Breast epithelium (tissue), 4 donors: ENCODE measurements around the gene PTOV1. TPM values are rescaled to one million over a fixed set of nuclear protein-coding genes. Genes with fewer than 3 reads are reported as not detected.

ENCODE experiments used
- DNase-seq, 2 donors: peaks; one replicate each; pipeline ENCODE4 v3.0.0-alpha.2; 2019; ENCODE audit warnings: low spot score in 2 of 2
- H3K27ac ChIP-seq, 2 donors: fragments of 200-600 bp; sonication (generic) in 1 of 2; one replicate each; pipeline ENCODE4 v1.5.1; 2016 to 2019; ENCODE audit warnings: mild to moderate bottlenecking in 1 of 2
- H3K27me3 ChIP-seq, 2 donors: fragments of 200-600 bp; sonication (generic) in 1 of 2; one replicate each; pipeline versions ENCODE4 v1.5.1 to v1.6.0; 2017 to 2019; ENCODE audit warnings: control low read depth in 1 of 2, mild to moderate bottlenecking in 1 of 2
- H3K36me3 ChIP-seq: fragments of 200-600 bp; one replicate; pipeline ENCODE4 v1.5.1; 2019
- H3K4me1 ChIP-seq, 2 donors: fragments of 200-600 bp; sonication (generic); one replicate each; pipeline ENCODE4 v1.5.1; 2016 to 2019; ENCODE audit warnings: control low read depth in 1 of 2
- H3K4me3 ChIP-seq, 3 donors: fragments of 200-600 bp; sonication (generic); 1 replicate in 2 of 3; 2 replicates in 1 of 3; pipeline ENCODE4 v1.5.1; 2016 to 2019; ENCODE audit warnings: mild to moderate bottlenecking in 3 of 3, moderate library complexity in 2 of 3
- H3K9me3 ChIP-seq, 2 donors: fragments of 200-600 bp; sonication (generic) in 1 of 2; one replicate each; pipeline ENCODE4 v1.5.1; 2016 to 2019; ENCODE audit warnings: control low read depth in 1 of 2
- POLR2A ChIP-seq: fragments of 450-650 bp; IDR thresholded peaks from one replicate; pipeline ENCODE4 v1.6.1; 2016; ENCODE audit warnings: antibody characterized with exemption, mild to moderate bottlenecking, moderate library complexity
- POLR2AphosphoS5 ChIP-seq, 3 donors: sonication (generic); formaldehyde crosslinking; IDR thresholded peaks; one replicate each; pipeline ENCODE4 v1.6.1; 2017; ENCODE audit warnings: antibody characterized with exemption in 3 of 3
- intact Hi-C: fragments of 100-400 bp; cut with DNase I; formaldehyde crosslinking; loops from one replicate; pipeline ENCODE4 v1.15.1; 2023; ENCODE audit warnings: low total_unique reads
- total RNA-seq, 3 donors: library from RNA; depleted of rRNA; stranded (reverse); fragments of >200 nt; gene quantifications; one replicate each; pipeline ENCODE4 v1.1.0, GENCODE V29; 2016
- TF ChIP-seq, protein P1 (sequence below), 3 donors: fragments of 450-650 bp; IDR thresholded peaks; one replicate each; pipeline ENCODE4 v1.5.1; 2016 to 2017; ENCODE audit warnings: antibody characterized with exemption in 3 of 3, mild to moderate bottlenecking in 3 of 3, moderate library complexity in 3 of 3

Gene PTOV1
- total RNA-seq, 3 donors from 2014 or later: 45.1 to 95.0 (median 90.3) TPM

DNA sequence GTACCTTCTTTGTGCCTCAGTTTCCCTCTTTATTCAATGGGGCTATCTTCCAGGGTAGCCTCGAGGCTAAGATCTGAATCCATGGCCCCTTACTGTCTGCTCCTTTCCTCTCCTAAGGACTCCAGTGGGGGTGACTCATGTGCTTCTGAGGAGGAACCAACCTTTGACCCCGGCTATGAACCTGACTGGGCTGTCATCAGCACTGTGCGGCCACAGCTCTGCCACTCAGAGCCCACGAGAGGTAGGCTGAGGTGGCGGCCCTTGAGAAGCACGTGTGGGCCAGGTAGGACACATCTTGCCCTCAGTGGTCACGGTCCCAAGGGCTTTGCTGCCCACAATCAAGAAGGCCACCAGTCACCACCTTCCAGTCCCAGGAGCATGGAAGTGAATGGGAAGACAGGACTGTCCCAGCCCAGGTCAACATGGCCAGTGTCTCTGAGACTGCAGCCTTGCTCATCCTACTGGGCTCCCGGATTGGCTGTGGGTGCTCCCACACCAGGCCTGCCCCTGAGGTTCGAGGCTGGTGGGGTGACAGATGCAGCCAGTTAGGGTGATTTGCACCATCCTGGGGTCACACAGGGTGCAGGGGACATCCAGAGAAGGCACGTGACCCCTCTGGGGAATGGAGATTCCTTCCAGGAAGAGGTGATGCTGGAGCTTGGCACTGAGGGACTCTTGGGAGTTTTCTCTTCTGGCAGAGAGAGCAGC is 29.4 kb downstream of the PTOV1 start:
- TF ChIP-seq POLR2A (no peak), POLR2AphosphoS5 (IDR thresholded peaks at IDR 0.05) (no peak)
- TF ChIP-seq, protein P1, sequence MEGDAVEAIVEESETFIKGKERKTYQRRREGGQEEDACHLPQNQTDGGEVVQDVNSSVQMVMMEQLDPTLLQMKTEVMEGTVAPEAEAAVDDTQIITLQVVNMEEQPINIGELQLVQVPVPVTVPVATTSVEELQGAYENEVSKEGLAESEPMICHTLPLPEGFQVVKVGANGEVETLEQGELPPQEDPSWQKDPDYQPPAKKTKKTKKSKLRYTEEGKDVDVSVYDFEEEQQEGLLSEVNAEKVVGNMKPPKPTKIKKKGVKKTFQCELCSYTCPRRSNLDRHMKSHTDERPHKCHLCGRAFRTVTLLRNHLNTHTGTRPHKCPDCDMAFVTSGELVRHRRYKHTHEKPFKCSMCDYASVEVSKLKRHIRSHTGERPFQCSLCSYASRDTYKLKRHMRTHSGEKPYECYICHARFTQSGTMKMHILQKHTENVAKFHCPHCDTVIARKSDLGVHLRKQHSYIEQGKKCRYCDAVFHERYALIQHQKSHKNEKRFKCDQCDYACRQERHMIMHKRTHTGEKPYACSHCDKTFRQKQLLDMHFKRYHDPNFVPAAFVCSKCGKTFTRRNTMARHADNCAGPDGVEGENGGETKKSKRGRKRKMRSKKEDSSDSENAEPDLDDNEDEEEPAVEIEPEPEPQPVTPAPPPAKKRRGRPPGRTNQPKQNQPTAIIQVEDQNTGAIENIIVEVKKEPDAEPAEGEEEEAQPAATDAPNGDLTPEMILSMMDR (IDR thresholded peaks at IDR 0.05): no peak
- H3K36me3 ChIP-seq: peaks cover 14% of the 10 kb centered on the region

DNA sequence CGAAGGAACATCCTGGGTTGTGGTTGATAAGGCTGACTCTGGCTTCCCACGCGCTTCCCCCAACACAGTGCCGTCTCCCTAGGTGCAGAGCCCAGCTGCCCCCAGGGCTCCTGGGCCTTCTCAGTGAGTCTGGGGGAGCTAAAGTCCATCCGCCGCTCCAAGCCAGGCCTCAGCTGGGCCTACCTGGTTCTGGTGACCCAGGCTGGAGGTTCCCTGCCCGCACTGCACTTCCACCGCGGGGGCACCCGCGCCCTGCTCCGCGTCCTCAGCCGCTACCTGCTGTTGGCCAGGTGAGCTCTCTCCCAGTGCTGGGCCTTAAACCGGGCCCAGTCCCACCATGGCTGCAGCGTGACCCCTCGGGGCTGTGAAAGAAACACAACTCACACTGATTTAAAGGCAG is 30.2 kb downstream of the PTOV1 start:
- H3K4me1 ChIP-seq: no peaks in the 10 kb centered on the region
- H3K27me3 ChIP-seq: no peaks in the 10 kb centered on the region
- H3K36me3 ChIP-seq: peaks cover 14% of the 10 kb centered on the region
- intact Hi-C loops: no loop called here
- peaks cover 0 to 6% of the 10 kb centered on the region in 2 donors for H3K9me3 ChIP-seq
- DNase-seq: no peak
- no peak overlapping the region for H3K27ac ChIP-seq
- H3K4me3 ChIP-seq: no peak overlapping the region
- no peak for TF ChIP-seq POLR2A

More for the DNA sequence above, 29.4 kb downstream of the PTOV1 start:
- intact Hi-C loops: no loop called here
- Histone ChIP-seq H3K4me1 (peaks cover 3 to 6% of the 10 kb centered on the region in 2 donors), H3K27ac (no peak overlapping the region), H3K27me3 (no peaks in the 10 kb centered on the region), H3K4me3 (no peak overlapping the region), H3K9me3 (peaks cover 0 to 6% of the 10 kb centered on the region in 2 donors)
- DNase-seq: no peak

DNA sequence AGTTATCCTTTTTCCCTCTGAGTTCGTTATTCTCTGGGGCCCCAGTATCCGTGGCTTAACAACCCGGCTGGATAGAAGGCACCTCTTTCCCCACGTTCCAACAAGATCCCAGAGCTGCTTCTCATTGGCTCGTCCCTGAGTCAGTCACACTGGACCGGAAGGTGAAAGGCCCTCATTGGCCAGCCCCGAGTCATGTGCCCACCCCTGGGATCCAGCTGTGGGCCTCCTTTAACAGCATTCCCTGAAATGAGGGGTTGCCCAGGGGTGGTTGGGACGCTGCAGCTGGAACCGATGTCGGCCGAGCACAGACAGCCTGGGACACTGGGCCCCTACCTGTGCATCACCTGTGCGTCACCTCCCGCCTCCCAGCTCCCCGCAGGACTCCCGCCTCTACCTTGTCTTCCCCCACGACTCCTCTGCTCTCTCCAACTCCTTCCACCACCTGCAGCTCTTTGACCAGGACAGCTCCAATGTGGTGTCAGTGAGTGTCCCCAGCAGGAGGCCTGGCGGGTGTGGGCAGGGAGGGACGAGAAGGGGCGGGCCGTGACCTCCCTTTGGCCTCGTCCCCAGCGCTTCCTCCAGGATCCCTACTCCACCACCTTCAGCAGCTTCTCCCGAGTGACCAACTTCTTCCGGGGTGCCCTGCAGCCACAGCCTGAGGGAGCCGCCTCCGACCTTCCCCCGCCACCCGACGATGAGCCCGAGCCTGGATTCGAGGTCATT is 30.9 kb downstream of the PTOV1 start:
- TF ChIP-seq, protein P1 (IDR thresholded peaks at IDR 0.05): no peak
- TF ChIP-seq POLR2A: no peak
- TF ChIP-seq POLR2AphosphoS5 (IDR thresholded peaks at IDR 0.05): no peak
- peaks cover 0 to 6% of the 10 kb centered on the region in 2 donors for H3K9me3 ChIP-seq
- no peaks in the 10 kb centered on the region for H3K27me3 ChIP-seq
- DNase-seq: no peak
- H3K4me3 ChIP-seq: no peak overlapping the region
- peaks cover 14% of the 10 kb centered on the region for H3K36me3 ChIP-seq
- H3K27ac ChIP-seq: no peak overlapping the region
- intact Hi-C loops: no loop called here
- no peaks in the 10 kb centered on the region for H3K4me1 ChIP-seq

DNA sequence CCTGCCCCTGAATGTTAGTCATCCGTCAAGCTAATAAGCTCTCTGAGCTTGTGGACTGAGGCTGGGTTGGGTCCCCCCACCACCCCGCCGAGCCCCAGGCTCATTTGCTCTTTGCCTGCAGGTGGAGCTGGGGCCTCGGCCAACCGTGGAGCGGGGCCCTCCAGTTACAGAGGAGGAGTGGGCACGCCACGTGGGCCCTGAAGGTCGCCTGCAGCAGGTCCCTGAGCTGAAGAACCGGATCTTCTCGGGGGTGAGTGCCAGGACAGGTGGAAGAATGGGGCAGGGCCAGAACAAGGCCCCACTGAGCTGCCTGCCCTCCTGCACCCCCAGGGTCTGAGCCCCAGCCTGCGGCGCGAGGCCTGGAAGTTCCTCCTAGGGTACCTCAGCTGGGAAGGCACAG is 31.7 kb downstream of the PTOV1 start:
- Histone ChIP-seq H3K27me3 (no peaks in the 10 kb centered on the region), H3K9me3 (peaks cover 0 to 6% of the 10 kb centered on the region in 2 donors), H3K4me1 (no peaks in the 10 kb centered on the region), H3K27ac (no peak overlapping the region), H3K4me3 (no peak overlapping the region), H3K36me3 (peaks cover 14% of the 10 kb centered on the region)
- no peak for TF ChIP-seq POLR2AphosphoS5 (IDR thresholded peaks at IDR 0.05)
- TF ChIP-seq, protein P1 (IDR thresholded peaks at IDR 0.05): no peak
- no peak for TF ChIP-seq POLR2A
- no peak for DNase-seq
- intact Hi-C loops: no loop called here

DNA sequence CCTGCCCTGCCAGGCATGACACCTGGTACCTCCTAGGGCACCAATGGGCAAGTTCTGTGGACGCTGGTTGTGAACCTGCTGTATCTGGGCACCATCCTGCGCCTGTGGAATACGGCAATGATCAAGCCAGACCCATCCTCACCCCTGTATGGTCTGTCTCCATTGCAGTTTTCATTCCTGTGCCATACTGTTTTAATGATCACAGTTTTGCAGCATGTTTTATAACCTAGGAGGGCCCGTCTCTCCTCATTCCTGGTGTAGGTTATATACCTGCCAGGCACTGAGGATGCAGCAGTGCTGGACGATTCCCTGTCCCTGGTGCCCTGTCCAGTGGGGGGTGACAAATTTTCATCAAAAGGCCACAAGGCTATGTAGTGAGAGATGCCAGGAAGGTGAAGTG is 32.1 kb downstream of the PTOV1 start:
- TF ChIP-seq, protein P1 (IDR thresholded peaks at IDR 0.05): no peak
- TF ChIP-seq POLR2AphosphoS5 (IDR thresholded peaks at IDR 0.05) (no peak), POLR2A (no peak)
- no peak overlapping the region for H3K4me3 ChIP-seq
- intact Hi-C loops: no loop called here
- H3K4me1 ChIP-seq: no peaks in the 10 kb centered on the region
- H3K27ac ChIP-seq: no peak overlapping the region
- peaks cover 14% of the 10 kb centered on the region for H3K36me3 ChIP-seq
- DNase-seq: no peak
- H3K27me3 ChIP-seq: no peaks in the 10 kb centered on the region
- H3K9me3 ChIP-seq: peaks cover 0 to 6% of the 10 kb centered on the region in 2 donors
